Liver (tissue), 9 donors: ENCODE measurements around the gene SGCD. TPM values are rescaled to one million over a fixed set of nuclear protein-coding genes. Genes with fewer than 3 reads are reported as not detected.

Source experiments
- DNase-seq: peaks from one replicate; pipeline ENCODE4 v3.0.0-alpha.2; 2017; ENCODE audit warnings: low spot score
- H3K27ac ChIP-seq, 2 donors: one replicate each; pipeline ENCODE4 v1.7.0; 2013; ENCODE audit warnings: inconsistent platforms in 2 of 2, low read length in 2 of 2, control low read depth in 1 of 2, low read depth in 1 of 2, mild to moderate bottlenecking in 1 of 2
- H3K27me3 ChIP-seq, 4 donors: one replicate each; pipeline versions ENCODE4 v1.6.1 to v1.7.0; 2013; ENCODE audit warnings: low read length in 3 of 4, inconsistent platforms in 1 of 4, mild to moderate bottlenecking in 1 of 4, moderate library complexity in 1 of 4; ENCODE audit not compliant: control insufficient read depth in 4 of 4, insufficient read depth in 4 of 4
- H3K36me3 ChIP-seq, 4 donors: one replicate each; pipeline versions ENCODE4 v1.6.1 to v1.7.0; 2013; ENCODE audit warnings: low read length in 3 of 4, mild to moderate bottlenecking in 3 of 4, low read depth in 1 of 4, moderate library complexity in 1 of 4; ENCODE audit not compliant: control insufficient read depth in 4 of 4, insufficient read depth in 3 of 4
- H3K4me1 ChIP-seq, 4 donors: one replicate each; pipeline versions ENCODE4 v1.6.1 to v1.7.0; 2013; ENCODE audit warnings: low read length in 3 of 4, mild to moderate bottlenecking in 3 of 4, moderate library complexity in 1 of 4; ENCODE audit not compliant: control insufficient read depth in 4 of 4, insufficient read depth in 4 of 4
- H3K4me3 ChIP-seq, 3 donors: one replicate each; pipeline versions ENCODE4 v1.6.1 to v1.7.0; 2013; ENCODE audit warnings: low read length in 3 of 3, control low read depth in 1 of 3, low read depth in 1 of 3, mild to moderate bottlenecking in 1 of 3
- H3K9ac ChIP-seq, 2 donors: one replicate each; pipeline ENCODE4 v1.7.0; 2013; ENCODE audit warnings: low read length in 2 of 2, mild to moderate bottlenecking in 2 of 2, moderate library complexity in 2 of 2, control low read depth in 1 of 2, low read depth in 1 of 2
- H3K9me3 ChIP-seq, 4 donors: one replicate each; pipeline versions ENCODE4 v1.6.1 to v1.7.0; 2013; ENCODE audit warnings: low read length in 3 of 4; ENCODE audit not compliant: control insufficient read depth in 4 of 4
- EGR1 ChIP-seq, 2 donors: IDR thresholded peaks; 2 replicates each; pipeline ENCODE4 v1.6.1; 2016 to 2018; ENCODE audit warnings: antibody characterized with exemption in 2 of 2, low read depth in 2 of 2
- FOXA1 ChIP-seq: IDR thresholded peaks from 2 replicates; pipeline ENCODE4 v1.6.1; 2016; ENCODE audit warnings: antibody characterized with exemption
- FOXA2 ChIP-seq: IDR thresholded peaks from 2 replicates; pipeline ENCODE4 v1.6.1; 2016; ENCODE audit warnings: antibody characterized with exemption
- GABPA ChIP-seq, 2 donors: IDR thresholded peaks in 1 of 2; conservative IDR thresholded peaks in 1 of 2; 2 replicates each; pipeline ENCODE4 v1.6.1; 2016; ENCODE audit warnings: antibody characterized with exemption in 2 of 2, mild to moderate bottlenecking in 1 of 2, moderate library complexity in 1 of 2
- HNF4A ChIP-seq, 2 donors: conservative IDR thresholded peaks; 2 replicates each; pipeline ENCODE4 v1.6.1; 2016; ENCODE audit warnings: antibody characterized with exemption in 2 of 2, mild to moderate bottlenecking in 2 of 2
- JUND ChIP-seq, 2 donors: IDR thresholded peaks; 2 replicates each; pipeline ENCODE4 v1.6.1; 2016; ENCODE audit warnings: antibody characterized with exemption in 2 of 2
- RAD21 ChIP-seq, 2 donors: IDR thresholded peaks; 2 replicates each; pipeline ENCODE4 v1.6.1; 2016; ENCODE audit warnings: antibody characterized with exemption in 2 of 2, mild to moderate bottlenecking in 2 of 2
- RXRA ChIP-seq, 2 donors: IDR thresholded peaks; 2 replicates each; pipeline ENCODE4 v1.6.1; 2017 to 2018; ENCODE audit warnings: antibody characterized with exemption in 2 of 2, mild to moderate bottlenecking in 1 of 2
- TAF1 ChIP-seq: conservative IDR thresholded peaks from 2 replicates; pipeline ENCODE4 v1.6.1; 2016; ENCODE audit warnings: antibody characterized with exemption, mild to moderate bottlenecking
- YY1 ChIP-seq: IDR thresholded peaks from 2 replicates; pipeline ENCODE4 v1.6.1; 2016; ENCODE audit warnings: antibody characterized with exemption, mild to moderate bottlenecking
- WGBS: extraction: QIAGEN DNeasy Blood & Tissue Kit; methylation state at CpG from one replicate; pipeline ENCODE4 v1.1.7; 2013; 5-methylcytosine and 5-hydroxymethylcytosine counted together
- polyA plus RNA-seq, 2 donors: library from polyadenylated mRNA; stranded (reverse) in 1 of 2; unstranded in 1 of 2; fragments of 200-250 nt in 1 of 2; fragments of >200 nt in 1 of 2; fragmentation: Nextera tagmentation in 1 of 2; extraction: Ambion mirVana in 1 of 2; gene quantifications; one replicate each; pipeline versions ENCODE4 v1.2.1 to v1.2.3, GENCODE V29; 2013 to 2015
- total RNA-seq, 2 donors: library from RNA; depleted of rRNA; stranded (reverse); fragments of >200 nt; gene quantifications; one replicate each; pipeline ENCODE4 v1.2.3, GENCODE V29; 2014
- TF ChIP-seq, protein P1 (sequence below): fragments of 150-350 bp; IDR thresholded peaks from 2 replicates; pipeline ENCODE4 v1.5.1; 2017; ENCODE audit warnings: improper control_type of control experiment, low read depth, low read length; ENCODE audit not compliant: missing input control
- TF ChIP-seq, protein P2 (sequence below): IDR thresholded peaks from 2 replicates; pipeline ENCODE4 v1.6.1; 2016; ENCODE audit warnings: antibody characterized with exemption, mild to moderate bottlenecking
- TF ChIP-seq, protein P3 (sequence below): IDR thresholded peaks from 2 replicates; pipeline ENCODE4 v1.6.1; 2016; ENCODE audit warnings: antibody characterized with exemption
- TF ChIP-seq, protein P4 (sequence below): IDR thresholded peaks from 2 replicates; pipeline ENCODE4 v1.6.1; 2016; ENCODE audit warnings: antibody characterized with exemption
- donor health status: healthy.
- donor health status: healthy.
- donor health status: healthy.
- donor health status: healthy.
- donor health status: healthy.

Gene SGCD
- total and polyA plus RNA-seq, 4 donors = 0.35 to 1.7 (median 1.0) TPM

DNA sequence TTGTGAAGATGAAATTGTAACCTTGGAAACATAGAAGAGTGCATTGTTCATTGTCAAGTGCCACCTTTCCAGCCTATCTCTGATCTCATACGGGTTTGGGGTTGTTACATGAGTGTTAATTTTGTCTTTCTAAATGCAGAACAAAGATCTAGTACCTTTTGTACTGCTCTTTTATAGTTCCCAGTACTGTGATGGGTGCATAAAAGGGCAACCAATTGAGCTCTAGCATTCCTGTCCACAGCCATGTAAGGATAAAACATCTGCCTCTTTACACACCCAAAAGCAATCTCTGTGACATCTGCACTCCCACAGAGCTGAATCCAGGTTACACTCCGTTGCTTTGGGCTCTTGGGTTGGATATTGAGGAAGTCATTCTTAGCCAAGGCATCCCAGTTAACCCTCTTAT lies 255.2 kb downstream of the SGCD start:
- no peak for DNase-seq
- Histone ChIP-seq H3K4me1 (peaks cover 3 to 23% (median 20%) of the 10 kb centered on the region in 4 donors), H3K27ac (no peak overlapping the region), H3K9me3 (peaks cover 0 to 2% (median 0%) of the 10 kb centered on the region in 4 donors), H3K9ac (no peak overlapping the region), H3K27me3 (no peaks in the 10 kb centered on the region), H3K4me3 (no peak overlapping the region), H3K36me3 (no peaks in the 10 kb centered on the region)
- TF ChIP-seq GABPA (IDR thresholded peaks at IDR 0.05 in 1 of 2, conservative IDR thresholded peaks at IDR 0.05 in 1 of 2) = no peak
- TF ChIP-seq, protein P1, sequence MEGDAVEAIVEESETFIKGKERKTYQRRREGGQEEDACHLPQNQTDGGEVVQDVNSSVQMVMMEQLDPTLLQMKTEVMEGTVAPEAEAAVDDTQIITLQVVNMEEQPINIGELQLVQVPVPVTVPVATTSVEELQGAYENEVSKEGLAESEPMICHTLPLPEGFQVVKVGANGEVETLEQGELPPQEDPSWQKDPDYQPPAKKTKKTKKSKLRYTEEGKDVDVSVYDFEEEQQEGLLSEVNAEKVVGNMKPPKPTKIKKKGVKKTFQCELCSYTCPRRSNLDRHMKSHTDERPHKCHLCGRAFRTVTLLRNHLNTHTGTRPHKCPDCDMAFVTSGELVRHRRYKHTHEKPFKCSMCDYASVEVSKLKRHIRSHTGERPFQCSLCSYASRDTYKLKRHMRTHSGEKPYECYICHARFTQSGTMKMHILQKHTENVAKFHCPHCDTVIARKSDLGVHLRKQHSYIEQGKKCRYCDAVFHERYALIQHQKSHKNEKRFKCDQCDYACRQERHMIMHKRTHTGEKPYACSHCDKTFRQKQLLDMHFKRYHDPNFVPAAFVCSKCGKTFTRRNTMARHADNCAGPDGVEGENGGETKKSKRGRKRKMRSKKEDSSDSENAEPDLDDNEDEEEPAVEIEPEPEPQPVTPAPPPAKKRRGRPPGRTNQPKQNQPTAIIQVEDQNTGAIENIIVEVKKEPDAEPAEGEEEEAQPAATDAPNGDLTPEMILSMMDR = no peak
- no peak for TF ChIP-seq TAF1
- no peak for TF ChIP-seq FOXA1
- TF ChIP-seq RAD21 (IDR thresholded peaks at IDR 0.05) = no peak
- TF ChIP-seq, protein P2, sequence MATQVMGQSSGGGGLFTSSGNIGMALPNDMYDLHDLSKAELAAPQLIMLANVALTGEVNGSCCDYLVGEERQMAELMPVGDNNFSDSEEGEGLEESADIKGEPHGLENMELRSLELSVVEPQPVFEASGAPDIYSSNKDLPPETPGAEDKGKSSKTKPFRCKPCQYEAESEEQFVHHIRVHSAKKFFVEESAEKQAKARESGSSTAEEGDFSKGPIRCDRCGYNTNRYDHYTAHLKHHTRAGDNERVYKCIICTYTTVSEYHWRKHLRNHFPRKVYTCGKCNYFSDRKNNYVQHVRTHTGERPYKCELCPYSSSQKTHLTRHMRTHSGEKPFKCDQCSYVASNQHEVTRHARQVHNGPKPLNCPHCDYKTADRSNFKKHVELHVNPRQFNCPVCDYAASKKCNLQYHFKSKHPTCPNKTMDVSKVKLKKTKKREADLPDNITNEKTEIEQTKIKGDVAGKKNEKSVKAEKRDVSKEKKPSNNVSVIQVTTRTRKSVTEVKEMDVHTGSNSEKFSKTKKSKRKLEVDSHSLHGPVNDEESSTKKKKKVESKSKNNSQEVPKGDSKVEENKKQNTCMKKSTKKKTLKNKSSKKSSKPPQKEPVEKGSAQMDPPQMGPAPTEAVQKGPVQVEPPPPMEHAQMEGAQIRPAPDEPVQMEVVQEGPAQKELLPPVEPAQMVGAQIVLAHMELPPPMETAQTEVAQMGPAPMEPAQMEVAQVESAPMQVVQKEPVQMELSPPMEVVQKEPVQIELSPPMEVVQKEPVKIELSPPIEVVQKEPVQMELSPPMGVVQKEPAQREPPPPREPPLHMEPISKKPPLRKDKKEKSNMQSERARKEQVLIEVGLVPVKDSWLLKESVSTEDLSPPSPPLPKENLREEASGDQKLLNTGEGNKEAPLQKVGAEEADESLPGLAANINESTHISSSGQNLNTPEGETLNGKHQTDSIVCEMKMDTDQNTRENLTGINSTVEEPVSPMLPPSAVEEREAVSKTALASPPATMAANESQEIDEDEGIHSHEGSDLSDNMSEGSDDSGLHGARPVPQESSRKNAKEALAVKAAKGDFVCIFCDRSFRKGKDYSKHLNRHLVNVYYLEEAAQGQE = no peak
- no peak for TF ChIP-seq YY1
- TF ChIP-seq JUND (IDR thresholded peaks at IDR 0.05) = no peak
- no peak for TF ChIP-seq EGR1 (IDR thresholded peaks at IDR 0.05; ENCODE audit: low read depth in 2 of 2)
- WGBS = 70% methylated on average over 2 of the region's 2 CpGs

DNA sequence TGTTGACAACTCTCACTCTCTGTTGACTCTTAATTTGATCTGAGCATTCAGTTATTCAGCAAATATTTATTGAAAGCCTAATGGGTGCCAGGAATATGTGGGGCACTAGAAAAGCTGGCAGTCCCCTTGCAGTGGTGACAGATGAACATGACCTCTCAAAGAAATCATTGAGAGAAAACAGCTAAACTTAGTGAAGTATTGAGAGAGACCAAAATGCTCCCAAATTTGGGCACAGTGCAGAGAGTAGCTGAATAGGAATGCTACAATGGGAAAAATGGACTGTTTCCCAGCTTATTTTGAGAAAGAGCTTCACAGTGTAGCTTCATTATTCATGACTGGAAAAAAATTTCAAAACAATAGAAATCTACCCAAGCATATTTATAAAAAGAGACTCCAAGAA lies 257.9 kb downstream of the SGCD start:
- DNase-seq = no peak
- Histone ChIP-seq H3K27me3 (no peaks in the 10 kb centered on the region), H3K9ac (no peak overlapping the region), H3K27ac (peak overlapping the region in 1 of 2 donors; percentile 36), H3K4me3 (no peak overlapping the region), H3K4me1 (peaks cover 3 to 31% (median 25%) of the 10 kb centered on the region in 4 donors), H3K36me3 (no peaks in the 10 kb centered on the region), H3K9me3 (no peaks in the 10 kb centered on the region)
- TF ChIP-seq FOXA2 = no peak
- no peak for TF ChIP-seq JUND (IDR thresholded peaks at IDR 0.05)
- TF ChIP-seq RXRA (IDR thresholded peaks at IDR 0.05) = peak in 1 of 2 donors; percentile 49
- TF ChIP-seq, protein P1 = no peak
- TF ChIP-seq, protein P3, sequence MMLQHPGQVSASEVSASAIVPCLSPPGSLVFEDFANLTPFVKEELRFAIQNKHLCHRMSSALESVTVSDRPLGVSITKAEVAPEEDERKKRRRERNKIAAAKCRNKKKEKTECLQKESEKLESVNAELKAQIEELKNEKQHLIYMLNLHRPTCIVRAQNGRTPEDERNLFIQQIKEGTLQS = no peak
- no peak for TF ChIP-seq HNF4A (conservative IDR thresholded peaks at IDR 0.05)
- TF ChIP-seq, protein P2 = no peak
- TF ChIP-seq, protein P4, sequence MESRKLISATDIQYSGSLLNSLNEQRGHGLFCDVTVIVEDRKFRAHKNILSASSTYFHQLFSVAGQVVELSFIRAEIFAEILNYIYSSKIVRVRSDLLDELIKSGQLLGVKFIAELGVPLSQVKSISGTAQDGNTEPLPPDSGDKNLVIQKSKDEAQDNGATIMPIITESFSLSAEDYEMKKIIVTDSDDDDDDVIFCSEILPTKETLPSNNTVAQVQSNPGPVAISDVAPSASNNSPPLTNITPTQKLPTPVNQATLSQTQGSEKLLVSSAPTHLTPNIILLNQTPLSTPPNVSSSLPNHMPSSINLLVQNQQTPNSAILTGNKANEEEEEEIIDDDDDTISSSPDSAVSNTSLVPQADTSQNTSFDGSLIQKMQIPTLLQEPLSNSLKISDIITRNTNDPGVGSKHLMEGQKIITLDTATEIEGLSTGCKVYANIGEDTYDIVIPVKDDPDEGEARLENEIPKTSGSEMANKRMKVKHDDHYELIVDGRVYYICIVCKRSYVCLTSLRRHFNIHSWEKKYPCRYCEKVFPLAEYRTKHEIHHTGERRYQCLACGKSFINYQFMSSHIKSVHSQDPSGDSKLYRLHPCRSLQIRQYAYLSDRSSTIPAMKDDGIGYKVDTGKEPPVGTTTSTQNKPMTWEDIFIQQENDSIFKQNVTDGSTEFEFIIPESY = no peak
- TF ChIP-seq YY1 = peak; percentile 27
